NCI-H526 (cell line): ENCODE data around the gene NOP16.

Source experiments
- DNase-seq, 2 experiments: peaks; one replicate each; lab custom pipeline; 2025; lab: John Stamatoyannopoulos, UW

Gene NOP16

DNA sequence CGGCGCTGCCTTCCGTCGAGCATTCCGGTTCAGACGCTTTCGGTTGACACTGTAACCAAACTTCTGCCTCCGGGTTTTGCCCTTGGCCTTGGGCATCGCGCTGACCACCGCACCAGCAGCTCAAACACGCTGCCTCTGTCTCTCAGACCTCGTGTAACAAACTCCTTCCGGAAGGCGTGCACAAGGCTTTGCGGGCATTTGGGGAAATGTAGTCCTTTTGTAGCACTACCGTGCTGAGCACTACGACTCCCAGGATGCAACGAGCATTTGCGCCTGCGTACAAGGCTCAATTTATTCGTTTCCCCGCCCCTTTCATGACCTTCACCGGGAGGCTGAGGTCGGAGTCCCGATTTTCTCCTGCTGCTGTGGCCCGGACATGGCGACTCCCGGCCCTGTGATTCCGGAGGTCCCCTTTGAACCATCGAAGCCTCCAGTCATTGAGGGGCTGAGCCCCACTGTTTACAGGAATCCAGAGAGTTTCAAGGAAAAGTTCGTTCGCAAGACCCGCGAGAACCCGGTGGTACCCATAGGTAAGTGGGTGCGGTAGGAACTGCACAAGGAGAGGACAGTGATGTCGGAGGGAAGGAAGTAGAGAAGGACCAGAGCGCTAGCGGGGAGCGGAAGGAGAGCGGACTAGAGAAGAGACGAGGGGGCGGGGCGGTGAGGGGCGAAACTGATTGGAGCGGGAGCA is at the start of gene NOP16, which contains the start of gene HIGD2A:
NOP16 (minus strand) TSS at position 155 of the 691 bp plus-strand sequence; CDS start at position 96, 59 bp downstream.
HIGD2A (plus strand) TSS at position 308 of the 691 bp plus-strand sequence; CDS start at position 377, 69 bp downstream.
- DNase-seq, result peak; percentile 95 to 98

- DNase-seq, result no peak
Observed at GRCh38 chr5:176436656-176437055, 48.3 kb upstream of the NOP16 start.

GRCh38 chr5:176432707-176433106 is 44.3 kb upstream of the NOP16 start:
- DNase-seq, result no peak

DNA sequence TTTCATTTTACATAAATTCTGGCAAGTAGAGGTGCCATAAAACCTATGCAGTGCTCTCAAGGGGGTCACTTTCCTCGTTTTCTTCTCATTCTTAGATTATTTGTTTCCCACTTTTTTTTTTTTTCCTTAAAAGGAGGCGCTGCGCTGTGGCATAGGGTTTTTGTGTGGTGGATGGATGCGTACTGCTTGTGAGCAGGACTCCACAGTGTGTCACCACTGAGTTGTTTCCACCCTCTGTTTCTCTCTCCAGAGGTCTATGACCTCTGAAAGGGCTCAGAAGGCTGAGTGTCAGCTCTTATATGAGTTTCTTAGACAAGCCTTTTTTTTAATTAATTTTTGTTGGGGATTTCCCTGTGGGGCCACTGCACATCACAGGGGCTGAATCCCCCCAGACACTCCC is 41.6 kb upstream of the NOP16 start:
- DNase-seq, result no peak

DNA sequence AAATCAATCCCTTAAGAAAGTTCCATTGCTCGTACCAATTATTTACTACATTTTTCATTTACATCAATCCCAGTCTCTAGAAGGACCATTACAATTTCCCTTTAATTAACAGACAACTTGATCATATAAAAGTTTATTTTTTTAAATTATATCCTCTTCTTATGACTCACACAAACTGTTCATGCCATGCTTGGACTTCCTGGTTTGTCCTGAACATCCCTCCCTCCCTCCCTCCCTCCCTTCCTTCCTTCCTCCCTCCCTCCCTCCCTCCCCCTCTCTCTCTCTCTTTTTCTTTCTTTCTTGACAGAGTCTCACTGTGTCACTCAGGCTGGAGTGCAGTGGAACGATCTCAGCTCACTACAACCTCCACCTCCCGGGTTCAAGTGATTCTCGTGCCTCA is 39.6 kb upstream of the NOP16 start:
- no peak for DNase-seq

DNA sequence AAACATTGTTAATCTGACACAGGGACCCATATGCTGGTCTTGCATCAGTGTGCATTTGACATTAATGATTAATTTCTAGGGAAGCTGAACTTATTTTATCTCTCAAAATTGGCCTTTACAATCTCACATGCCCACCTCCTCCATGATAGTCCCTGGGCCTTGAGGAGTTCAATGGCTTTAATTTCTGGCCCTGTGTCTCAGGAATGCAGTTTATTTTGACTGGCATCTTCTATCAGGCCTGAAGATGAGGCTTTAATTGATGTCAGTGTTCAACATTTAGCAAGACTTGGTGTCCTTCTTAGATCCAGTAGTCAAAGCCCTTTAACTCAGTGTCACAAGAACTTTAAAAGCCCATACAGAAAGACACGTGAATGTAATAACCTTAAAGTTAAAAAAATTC is 38.5 kb upstream of the NOP16 start:
- no peak for DNase-seq

DNA sequence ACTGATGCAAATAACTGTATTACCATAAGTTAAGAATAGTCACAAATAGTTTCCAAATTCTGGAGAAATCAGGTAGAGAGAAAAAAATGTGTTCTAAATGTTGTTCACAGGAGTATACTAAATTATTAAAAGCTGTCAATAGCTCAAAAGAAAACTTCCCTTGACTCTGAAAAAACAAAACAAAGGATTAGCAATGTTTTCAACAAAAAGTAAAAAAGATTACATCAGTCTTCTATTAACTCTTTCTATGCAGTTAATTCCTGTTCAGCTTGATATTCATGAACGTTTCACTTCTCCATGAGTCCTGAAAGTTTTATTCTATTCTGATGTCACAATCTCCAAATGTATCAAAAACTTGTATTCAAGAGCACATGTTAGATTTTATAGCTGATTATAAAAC is 37.4 kb upstream of the NOP16 start:
- no peak for DNase-seq

GRCh38 chr5:176425138-176425537 is 36.7 kb upstream of the NOP16 start:
- no peak for DNase-seq

- DNase-seq, result no peak
Observed at GRCh38 chr5:176424181-176424580, 35.8 kb upstream of the NOP16 start.

- DNase-seq, result no peak
Observed at GRCh38 chr5:176420972-176421544, 32.7 kb upstream of the NOP16 start.

DNA sequence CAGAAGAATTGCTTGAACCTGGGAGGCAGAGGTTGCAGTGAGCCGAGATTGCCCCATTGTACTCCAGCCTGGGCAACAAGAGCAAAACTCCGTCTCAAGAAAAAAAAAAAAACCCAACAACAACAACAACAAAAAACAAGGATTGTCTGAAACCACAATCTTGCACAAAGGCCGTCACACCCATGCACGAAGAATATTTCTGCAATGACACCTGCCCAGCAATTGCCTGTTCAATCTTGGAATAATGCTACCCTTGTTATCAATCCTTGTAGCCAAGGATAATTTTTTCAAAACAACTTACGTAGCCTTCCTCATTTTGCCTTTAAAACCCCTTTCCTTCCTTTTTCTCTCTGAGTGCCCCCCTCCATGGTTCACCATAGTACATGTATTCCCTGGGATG is 31.7 kb upstream of the NOP16 start:
- DNase-seq, result no peak

DNA sequence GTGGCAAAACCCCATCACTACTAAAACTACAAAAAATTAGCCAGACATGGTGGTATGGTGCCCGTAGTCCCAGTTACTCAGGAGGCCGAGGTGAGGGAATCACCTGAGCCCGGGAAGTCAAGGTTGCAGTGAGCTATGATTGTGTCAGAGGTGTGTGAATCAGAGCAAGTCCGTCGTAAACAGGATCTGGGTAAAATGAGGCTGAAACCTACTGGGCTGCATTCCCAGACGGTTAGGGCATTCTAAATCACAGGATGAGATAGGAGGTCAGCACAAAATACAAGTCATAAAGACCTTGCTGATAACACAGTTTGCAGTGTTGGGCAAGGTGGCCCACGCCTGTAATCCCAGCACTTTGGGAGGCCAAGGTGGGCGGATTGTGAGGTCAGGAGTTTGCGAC is 29.9 kb upstream of the NOP16 start:
- no peak for DNase-seq

GRCh38 chr5:176416965-176417364 is 28.6 kb upstream of the NOP16 start:
- DNase-seq, result no peak

GRCh38 chr5:176415952-176416924 is 27.8 kb upstream of the NOP16 start, which contains the start of gene CLTB:
TSS of gene CLTB (minus strand) at chr5:176416539. CDS start at chr5:176416363, 176 bp downstream.
- peak; percentile 23 to 87 for DNase-seq

GRCh38 chr5:176415240-176415951 is 27.0 kb upstream of the NOP16 start:
- DNase-seq, result no peak

DNA sequence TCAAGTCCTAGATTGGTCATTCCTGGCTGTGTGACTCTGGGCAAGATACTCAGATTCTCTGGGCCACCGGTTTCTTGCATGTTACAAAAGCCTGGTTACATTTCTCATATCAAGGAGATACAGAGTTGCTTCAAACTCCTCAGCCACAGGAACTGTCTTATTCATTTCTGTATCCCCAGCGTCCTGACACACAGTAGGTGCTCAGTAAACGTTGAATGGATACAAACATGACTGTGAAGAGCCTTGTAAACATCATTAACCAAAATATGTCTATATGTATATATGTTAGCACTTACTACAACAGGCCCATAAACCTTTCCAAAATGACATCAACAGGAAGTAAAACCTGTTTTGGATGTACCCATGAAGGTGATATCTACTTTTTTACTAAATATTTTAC is 26.3 kb upstream of the NOP16 start:
- no peak for DNase-seq

- DNase-seq, result no peak
Observed at GRCh38 chr5:176413709-176414191, 25.4 kb upstream of the NOP16 start.

- no peak for DNase-seq
Observed at GRCh38 chr5:176413255-176413565, 24.8 kb upstream of the NOP16 start.

GRCh38 chr5:176412517-176413254 is 24.3 kb upstream of the NOP16 start:
- DNase-seq, result no peak

DNA sequence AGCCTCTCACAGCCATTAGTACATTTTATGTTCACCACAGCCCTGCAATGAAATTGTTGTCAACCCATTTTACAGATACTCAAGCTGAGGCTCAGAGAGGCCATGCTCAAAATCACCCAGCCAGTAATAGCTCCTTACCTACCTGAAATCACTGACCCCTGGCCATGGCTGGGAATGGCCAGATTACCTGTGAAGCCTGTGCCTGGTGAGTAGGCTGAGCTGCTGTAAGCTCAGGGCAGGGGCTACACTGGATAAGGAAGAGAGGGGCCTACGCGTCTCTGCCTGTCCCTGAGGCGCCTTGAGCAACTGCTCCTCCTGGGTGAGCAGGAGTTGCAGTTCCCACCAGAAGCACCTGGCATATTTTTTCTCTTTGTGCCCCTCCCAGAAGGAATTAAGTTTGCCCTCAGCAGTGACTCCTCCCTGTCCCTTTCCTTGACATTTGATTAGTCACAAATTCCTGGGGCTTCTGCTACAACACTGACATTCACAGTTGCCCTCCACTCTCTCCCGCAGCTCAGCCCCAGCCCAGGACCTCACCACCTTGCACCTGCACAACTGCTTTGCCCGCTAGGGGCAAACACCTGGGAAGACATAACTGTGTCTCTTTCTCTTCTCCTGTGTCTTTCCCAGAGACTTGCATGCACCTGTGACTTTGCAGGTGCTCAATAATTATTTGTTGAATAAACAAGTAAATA is 22.2 kb upstream of the NOP16 start:
- no peak for DNase-seq

DNA sequence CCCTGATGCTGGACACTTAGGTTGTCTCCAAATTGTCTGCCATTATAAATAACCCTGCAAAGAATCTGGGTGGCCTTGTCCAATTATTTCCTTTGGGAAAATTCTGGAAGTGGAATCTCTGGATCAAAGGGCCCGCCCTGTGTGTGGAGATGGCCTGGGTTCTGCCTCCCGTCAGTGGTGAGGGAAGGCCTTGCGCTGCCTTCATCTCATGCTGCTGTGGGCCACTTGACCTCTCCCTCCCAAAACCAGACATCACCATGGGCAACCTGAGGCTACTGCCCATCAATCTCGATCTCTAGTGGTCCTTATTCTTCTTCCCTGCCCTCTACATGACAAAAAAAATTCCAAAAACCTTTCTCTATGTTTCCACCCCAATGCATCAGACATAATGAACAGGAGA is 21.4 kb upstream of the NOP16 start:
- no peak for DNase-seq
